ENCODE results near the gene ZNF664.

ZNF664 gene

GRCh38 chr12:123990511-123990910 is 17.5 kb downstream of the ZNF664 start:
- DNase-seq (ENCODE audit: low spot score), result no peak

GRCh38 chr12:123991372-123991951 is 18.4 kb downstream of the ZNF664 start:
- no peak for DNase-seq (ENCODE audit: low spot score)

GRCh38 chr12:123992118-123992825 is 19.3 kb downstream of the ZNF664 start:
- DNase-seq (ENCODE audit: low spot score), result no peak

- DNase-seq (ENCODE audit: low spot score), result no peak
These were observed 22.2 kb downstream of the ZNF664 start for GRCh38 chr12:123995023-123995748.

GRCh38 chr12:123996581-123996980 is 23.6 kb downstream of the ZNF664 start:
- no peak for DNase-seq (ENCODE audit: low spot score)

GRCh38 chr12:123997033-123997822 is 24.2 kb downstream of the ZNF664 start:
- DNase-seq (ENCODE audit: low spot score), result no peak

- no peak for DNase-seq (ENCODE audit: low spot score)
These were observed 24.9 kb downstream of the ZNF664 start for GRCh38 chr12:123997908-123998307.

- no peak for DNase-seq (ENCODE audit: low spot score)
These were observed 25.5 kb downstream of the ZNF664 start for GRCh38 chr12:123998344-123998990.

GRCh38 chr12:123998991-123999359 is 26.0 kb downstream of the ZNF664 start:
- DNase-seq (ENCODE audit: low spot score), result no peak

- DNase-seq (ENCODE audit: low spot score), result peak; percentile 47
These were observed 27.1 kb downstream of the ZNF664 start for GRCh38 chr12:124000111-124000510.

GRCh38 chr12:124001343-124001742 is 28.3 kb downstream of the ZNF664 start:
- no peak for DNase-seq (ENCODE audit: low spot score)

- DNase-seq (ENCODE audit: low spot score), result no peak
These were observed 29.1 kb downstream of the ZNF664 start for GRCh38 chr12:124002021-124002644.

GRCh38 chr12:124002654-124003053 is 29.6 kb downstream of the ZNF664 start:
- no peak for DNase-seq (ENCODE audit: low spot score)

- DNase-seq (ENCODE audit: low spot score), result peak; percentile 32
These were observed 31.3 kb downstream of the ZNF664 start for GRCh38 chr12:124004233-124004875.

GRCh38 chr12:124006085-124006845 is 33.2 kb downstream of the ZNF664 start:
- DNase-seq (ENCODE audit: low spot score), result no peak

- no peak for DNase-seq (ENCODE audit: low spot score)
These were observed 34.1 kb downstream of the ZNF664 start for GRCh38 chr12:124006846-124007713.

GRCh38 chr12:124007826-124008570 is 35.0 kb downstream of the ZNF664 start:
- DNase-seq (ENCODE audit: low spot score), result no peak

GRCh38 chr12:124008595-124008994 is 35.6 kb downstream of the ZNF664 start:
- DNase-seq (ENCODE audit: low spot score), result peak; percentile 37
